ENCODE measurements around the gene SH3RF3. TPM values are rescaled to one million over a fixed set of nuclear protein-coding genes. Genes with fewer than 3 reads are reported as not detected.

Gene SH3RF3
- polyA plus RNA-seq, 1 donor (not counting 4 experiments of a cell fraction or from before 2014, with no cell fraction given): 0.08 TPM

DNA sequence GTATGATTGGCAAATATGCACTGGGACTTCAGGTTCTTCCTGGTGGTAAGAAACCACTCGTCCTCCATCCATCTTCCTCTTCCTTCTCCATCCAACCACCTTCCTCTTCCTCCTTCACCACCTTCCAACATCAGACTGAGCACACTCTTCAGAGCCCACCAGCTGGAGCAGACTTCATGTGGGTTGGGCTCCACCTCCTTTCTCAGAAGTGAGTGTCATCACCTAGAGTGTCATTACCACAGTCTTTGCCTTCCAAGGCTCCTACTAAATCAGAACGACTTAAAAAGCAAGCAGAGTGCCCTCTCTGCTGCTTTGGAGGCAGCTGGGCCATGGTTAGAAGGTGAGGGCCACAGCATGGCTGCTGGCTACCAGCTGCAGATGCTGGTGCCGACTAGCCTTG lies 171.6 kb downstream of the SH3RF3 start:
- DNase-seq (ENCODE audit: low read depth, low spot score) (no peak), FAIRE-seq (no peak)
- TF ChIP-seq, protein P1, sequence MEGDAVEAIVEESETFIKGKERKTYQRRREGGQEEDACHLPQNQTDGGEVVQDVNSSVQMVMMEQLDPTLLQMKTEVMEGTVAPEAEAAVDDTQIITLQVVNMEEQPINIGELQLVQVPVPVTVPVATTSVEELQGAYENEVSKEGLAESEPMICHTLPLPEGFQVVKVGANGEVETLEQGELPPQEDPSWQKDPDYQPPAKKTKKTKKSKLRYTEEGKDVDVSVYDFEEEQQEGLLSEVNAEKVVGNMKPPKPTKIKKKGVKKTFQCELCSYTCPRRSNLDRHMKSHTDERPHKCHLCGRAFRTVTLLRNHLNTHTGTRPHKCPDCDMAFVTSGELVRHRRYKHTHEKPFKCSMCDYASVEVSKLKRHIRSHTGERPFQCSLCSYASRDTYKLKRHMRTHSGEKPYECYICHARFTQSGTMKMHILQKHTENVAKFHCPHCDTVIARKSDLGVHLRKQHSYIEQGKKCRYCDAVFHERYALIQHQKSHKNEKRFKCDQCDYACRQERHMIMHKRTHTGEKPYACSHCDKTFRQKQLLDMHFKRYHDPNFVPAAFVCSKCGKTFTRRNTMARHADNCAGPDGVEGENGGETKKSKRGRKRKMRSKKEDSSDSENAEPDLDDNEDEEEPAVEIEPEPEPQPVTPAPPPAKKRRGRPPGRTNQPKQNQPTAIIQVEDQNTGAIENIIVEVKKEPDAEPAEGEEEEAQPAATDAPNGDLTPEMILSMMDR (optimal IDR thresholded peaks at IDR 0.05 in 1 of 3, IDR thresholded peaks at IDR 0.05 in 1 of 3, conservative IDR thresholded peaks at IDR 0.05 in 1 of 3; ENCODE audit: extremely low read depth in 1 of 3, insufficient read depth in 2 of 3, low read length in 3 of 3): no peak
- no peak for TF ChIP-seq EZH2 (IDR thresholded peaks at IDR 0.05; ENCODE audit: low read length)
- H3K27me3 ChIP-seq (ENCODE audit: control insufficient read depth, extremely low read depth, insufficient read depth, low read length): peaks cover 25% of the 10 kb centered on the region
- dilution Hi-C loops (cut with MboI; ENCODE audit: extremely low pct_ligation_motif_present, low sequenced_read_pairs): no loop called here
- no peaks in the 10 kb centered on the region for H4K20me1 ChIP-seq (ENCODE audit: control insufficient read depth, extremely low read depth, insufficient read depth, low read length)
- H3K4me3 ChIP-seq (ENCODE audit: control insufficient read depth in 2 of 3, extremely low read depth in 1 of 3, insufficient read depth in 2 of 3, low read depth in 1 of 3, low read length in 3 of 3): no peak overlapping the region
- no peaks in the 10 kb centered on the region for H3K9me1 ChIP-seq (ENCODE audit: control insufficient read depth, extremely low read depth, insufficient read depth, low read length)
- H2AFZ ChIP-seq (ENCODE audit: control insufficient read depth, low read length): no peak overlapping the region
- H3K9ac ChIP-seq (ENCODE audit: control insufficient read depth, extremely low read depth, insufficient read depth, low read length): no peak overlapping the region
- H3K4me1 ChIP-seq (ENCODE audit: control insufficient read depth, extremely low read depth, insufficient read depth, low read length): no peaks in the 10 kb centered on the region
- H3K27ac ChIP-seq (ENCODE audit: control insufficient read depth, insufficient read depth, low read length): no peak overlapping the region
- no peak overlapping the region for H3K4me2 ChIP-seq (ENCODE audit: control insufficient read depth, extremely low read depth, insufficient read depth, low read depth, low read length)
- no peaks in the 10 kb centered on the region for H3K79me2 ChIP-seq (ENCODE audit: control insufficient read depth, insufficient read depth, low read length)
- no peaks in the 10 kb centered on the region for H3K9me3 ChIP-seq (ENCODE audit: control insufficient read depth, low read depth, low read length)
- no peaks in the 10 kb centered on the region for H3K36me3 ChIP-seq (ENCODE audit: control insufficient read depth in 2 of 2, extremely low read depth in 1 of 2, insufficient read depth in 2 of 2, low read length in 2 of 2)

DNA sequence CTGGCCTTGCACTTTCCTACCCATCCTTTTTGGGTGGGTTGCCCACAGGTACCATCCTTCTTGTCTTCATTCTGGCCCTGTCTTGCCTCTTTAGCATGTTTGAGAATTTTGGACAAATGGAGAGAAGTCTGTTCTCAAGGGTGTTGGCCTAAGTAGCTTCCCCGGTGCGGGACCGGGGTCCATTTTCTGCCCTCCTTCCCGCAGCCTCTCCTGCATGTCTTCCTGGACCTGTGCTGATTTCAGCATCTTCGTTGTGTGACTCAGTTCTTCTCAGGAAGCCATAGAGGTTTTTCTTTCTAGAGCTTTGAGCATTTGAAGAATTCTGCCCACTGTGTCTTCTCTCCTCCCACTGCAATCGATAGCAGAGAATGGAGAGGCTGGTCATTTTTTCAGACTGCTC lies 172.7 kb downstream of the SH3RF3 start:
- TF ChIP-seq EZH2 (IDR thresholded peaks at IDR 0.05; ENCODE audit: low read length): no peak
- TF ChIP-seq, protein P1 (optimal IDR thresholded peaks at IDR 0.05 in 1 of 3, IDR thresholded peaks at IDR 0.05 in 1 of 3, conservative IDR thresholded peaks at IDR 0.05 in 1 of 3; ENCODE audit: extremely low read depth in 1 of 3, insufficient read depth in 2 of 3, low read length in 3 of 3): no peak
- H4K20me1 ChIP-seq (ENCODE audit: control insufficient read depth, extremely low read depth, insufficient read depth, low read length): no peaks in the 10 kb centered on the region
- no peaks in the 10 kb centered on the region for H3K9me3 ChIP-seq (ENCODE audit: control insufficient read depth, low read depth, low read length)
- FAIRE-seq: no peak
- H3K4me1 ChIP-seq (ENCODE audit: control insufficient read depth, extremely low read depth, insufficient read depth, low read length): no peaks in the 10 kb centered on the region
- no peak overlapping the region for H3K4me2 ChIP-seq (ENCODE audit: control insufficient read depth, extremely low read depth, insufficient read depth, low read depth, low read length)
- H3K9me1 ChIP-seq (ENCODE audit: control insufficient read depth, extremely low read depth, insufficient read depth, low read length): no peaks in the 10 kb centered on the region
- dilution Hi-C loops (cut with MboI; ENCODE audit: extremely low pct_ligation_motif_present, low sequenced_read_pairs): no loop called here
- H3K27me3 ChIP-seq (ENCODE audit: control insufficient read depth, extremely low read depth, insufficient read depth, low read length): peaks cover 30% of the 10 kb centered on the region
- no peak overlapping the region for H3K4me3 ChIP-seq (ENCODE audit: control insufficient read depth in 2 of 3, extremely low read depth in 1 of 3, insufficient read depth in 2 of 3, low read depth in 1 of 3, low read length in 3 of 3)
- H3K36me3 ChIP-seq (ENCODE audit: control insufficient read depth in 2 of 2, extremely low read depth in 1 of 2, insufficient read depth in 2 of 2, low read length in 2 of 2): no peaks in the 10 kb centered on the region
- no peaks in the 10 kb centered on the region for H3K79me2 ChIP-seq (ENCODE audit: control insufficient read depth, insufficient read depth, low read length)
- no peak overlapping the region for H2AFZ ChIP-seq (ENCODE audit: control insufficient read depth, low read length)
- no peak overlapping the region for H3K27ac ChIP-seq (ENCODE audit: control insufficient read depth, insufficient read depth, low read length)
- no peak for DNase-seq (ENCODE audit: low read depth, low spot score)
- H3K9ac ChIP-seq (ENCODE audit: control insufficient read depth, extremely low read depth, insufficient read depth, low read length): no peak overlapping the region

Measured in keratinocyte (primary cell).